AG09319 (cell line): ENCODE results near the gene MNT.

Experiments used
- DNase-seq: peaks from one replicate; pipeline ENCODE4 v3.0.0-alpha.2; 2010; ENCODE audit warnings: low read depth; ENCODE audit errors: extremely low read depth
- CTCF ChIP-seq: IDR thresholded peaks from 2 replicates; pipeline ENCODE4 v1.5.1; 2011; ENCODE audit warnings: low read depth, mild to moderate bottlenecking, inconsistent platforms, low read length, moderate library complexity

The MNT gene

GRCh38 chr17:2370211-2370589 lies 30.7 kb downstream of the MNT start:
- no peak for TF ChIP-seq CTCF
- DNase-seq: no peak

DNA sequence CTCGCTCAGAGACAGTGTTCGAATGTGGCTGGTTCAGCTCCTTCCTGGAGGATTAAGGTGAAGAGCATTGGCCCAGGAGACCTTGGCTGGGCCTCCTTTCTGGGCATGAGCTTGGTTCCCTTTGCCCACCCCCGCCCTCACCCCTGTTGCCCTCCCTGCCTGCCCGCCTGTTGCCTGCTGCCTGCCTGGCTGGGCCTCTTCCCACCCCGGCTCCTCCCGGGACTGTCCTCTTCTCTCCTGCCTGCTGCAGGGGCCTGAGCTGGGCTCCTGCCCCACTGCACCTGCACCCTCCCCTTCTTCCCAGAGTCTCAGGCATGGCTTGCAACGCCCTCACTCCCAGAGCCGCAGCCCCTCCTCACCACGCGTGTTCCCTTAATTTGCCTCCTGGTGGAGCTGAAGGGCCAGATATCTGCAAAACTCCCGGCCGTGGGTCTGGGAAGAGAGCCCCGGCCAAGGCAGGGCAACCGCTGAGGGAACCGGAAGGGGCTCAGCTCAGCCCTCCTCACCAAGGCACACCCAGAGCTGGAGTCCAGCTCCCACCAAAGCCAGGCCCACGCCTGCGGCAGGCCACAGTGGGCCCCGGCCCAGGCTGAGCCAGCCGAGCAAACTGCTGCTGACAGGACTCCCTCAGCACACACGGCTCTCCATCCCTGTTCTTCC lies 31.2 kb downstream of the MNT start:
- DNase-seq: no peak
- no peak; the same call in none of the 2 replicates for TF ChIP-seq CTCF

- no peak for TF ChIP-seq CTCF
- no peak for DNase-seq
Observed at GRCh38 chr17:2369039-2369438, 31.8 kb downstream of the MNT start.

- TF ChIP-seq CTCF: no peak
Observed at GRCh38 chr17:2368359-2368758, 32.5 kb downstream of the MNT start.

DNA sequence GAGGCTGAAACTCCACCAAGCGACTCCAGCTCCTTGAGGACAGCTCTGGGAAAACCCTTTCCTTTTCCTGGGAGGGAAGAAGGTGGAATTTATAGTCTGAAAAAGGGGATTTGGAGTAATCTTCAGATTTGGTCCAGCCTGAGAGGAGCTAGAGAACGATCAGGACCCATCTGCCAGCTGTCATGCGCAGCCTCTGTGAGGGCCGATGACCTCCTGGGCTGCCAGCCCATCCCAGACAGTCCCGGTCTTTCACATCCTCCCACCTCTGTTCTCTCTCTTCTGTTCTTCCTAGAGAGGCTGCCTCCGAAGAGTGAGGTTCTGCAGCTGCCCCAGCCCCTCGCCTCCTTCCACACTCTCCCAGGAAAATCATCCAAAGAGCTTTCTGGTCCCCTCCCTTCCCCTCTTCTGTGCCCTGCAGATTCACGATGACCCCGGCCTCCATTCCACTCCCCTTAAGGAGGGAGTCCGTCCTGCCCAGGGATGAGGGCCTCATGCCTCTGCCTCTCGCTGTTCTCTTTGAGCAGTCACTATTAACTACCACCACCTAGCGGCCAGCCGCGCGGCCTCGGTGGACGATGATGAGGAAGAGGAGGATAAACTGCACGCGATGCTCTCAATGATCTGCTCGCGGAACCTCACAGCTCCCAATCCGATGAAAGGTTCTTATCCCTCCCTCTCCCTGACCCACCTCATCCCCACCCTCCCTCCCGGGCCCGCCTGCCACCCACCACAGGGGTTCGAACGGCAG lies 33.9 kb downstream of the MNT start:
- no peak for DNase-seq
- no peak for TF ChIP-seq CTCF

More at GRCh38 chr17:2368359-2368758, 32.5 kb downstream of the MNT start:
- no peak for DNase-seq

DNA sequence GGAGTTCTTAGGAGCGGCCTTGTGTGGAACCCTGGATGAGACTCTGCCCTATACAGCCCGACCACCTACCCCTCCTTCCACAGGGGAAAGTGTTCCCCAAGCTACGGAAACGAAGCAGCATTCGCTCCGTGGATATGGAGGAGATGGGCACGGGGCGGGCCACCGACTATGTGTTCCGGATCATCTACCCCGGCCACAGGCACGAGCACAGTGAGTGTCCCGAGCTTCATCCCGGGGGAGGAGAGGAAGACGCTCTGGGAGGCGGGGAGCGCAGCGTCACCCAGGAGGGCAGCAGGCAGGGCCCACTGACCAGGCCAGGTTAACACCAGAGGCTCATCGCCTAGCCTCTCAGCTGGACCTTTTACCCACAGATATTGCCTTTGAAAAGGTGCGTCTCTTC lies 35.7 kb downstream of the MNT start:
- DNase-seq: no peak
- no peak for TF ChIP-seq CTCF

GRCh38 chr17:2364763-2365116 lies 36.1 kb downstream of the MNT start:
- no peak for TF ChIP-seq CTCF

More at GRCh38 chr17:2364763-2365116, 36.1 kb downstream of the MNT start:
- no peak for DNase-seq
